Neural progenitor cell (in vitro differentiated cells): ENCODE results near the gene SLC25A6. TPM values are rescaled to one million over a fixed set of nuclear protein-coding genes. Genes with fewer than 3 reads are reported as not detected.

Experiments used
- DNase-seq: peaks from one replicate; pipeline ENCODE4 v3.0.0-alpha.2; 2016; ENCODE audit warnings: low spot score
- H2AFZ ChIP-seq: fragments of 200-600 bp; sonication (generic); replicated peaks from 2 replicates; pipeline ENCODE4 v1.6.1; 2016; ENCODE audit warnings: antibody characterized with exemption
- H3F3A ChIP-seq: fragments of 200-600 bp; sonication (generic); 2 replicates; pipeline ENCODE4 v1.6.1; 2016; ENCODE audit warnings: antibody characterized with exemption, low read depth
- H3K27ac ChIP-seq: fragments of 200-600 bp; sonication (generic); 2 replicates; pipeline ENCODE4 v1.5.1; 2016; ENCODE audit warnings: mild to moderate bottlenecking
- H3K27me3 ChIP-seq: fragments of 200-600 bp; sonication (generic); 2 replicates; pipeline ENCODE4 v1.6.1; 2016; ENCODE audit warnings: mild to moderate bottlenecking, moderate library complexity
- H3K36me3 ChIP-seq: fragments of 200-600 bp; sonication (generic); 2 replicates; pipeline ENCODE4 v1.5.1; 2016
- H3K4me1 ChIP-seq: fragments of 200-600 bp; sonication (generic); 2 replicates; pipeline ENCODE4 v1.6.1; 2016; ENCODE audit warnings: mixed run types
- H3K4me2 ChIP-seq: fragments of 200-600 bp; sonication (generic); 2 replicates; pipeline ENCODE4 v1.6.1; 2016
- H3K4me3 ChIP-seq: fragments of 200-600 bp; sonication (generic); 2 replicates; pipeline ENCODE4 v1.5.1; 2016
- H3K79me2 ChIP-seq: fragments of 200-600 bp; sonication (generic); 2 replicates; pipeline ENCODE4 v1.6.1; 2016; ENCODE audit warnings: low read depth
- H3K9ac ChIP-seq: fragments of 200-600 bp; sonication (generic); 2 replicates; pipeline ENCODE4 v1.6.1; 2016
- H3K9me3 ChIP-seq: fragments of 200-600 bp; sonication (generic); 2 replicates; pipeline ENCODE4 v1.5.1; 2016; ENCODE audit warnings: low read depth
- H4K20me1 ChIP-seq: fragments of 200-600 bp; sonication (generic); 2 replicates; pipeline ENCODE4 v1.6.1; 2016; ENCODE audit warnings: low read depth
- H3K27ac Mint-ChIP-seq: 3 replicates; pipeline ENCODE4 v1.8.0; 2021; ENCODE audit warnings: mixed read lengths
- H3K27me3 Mint-ChIP-seq: 2 replicates; pipeline ENCODE4 v1.8.0; 2022; ENCODE audit warnings: low read depth, mild to moderate bottlenecking, inconsistent platforms, moderate library complexity, mixed read lengths; ENCODE audit not compliant: insufficient read depth
- H3K36me3 Mint-ChIP-seq: 3 replicates; pipeline ENCODE4 v1.8.0; 2021; ENCODE audit warnings: mixed read lengths
- H3K4me1 Mint-ChIP-seq: 3 replicates; pipeline ENCODE4 v1.8.0; 2021; ENCODE audit warnings: mixed read lengths
- H3K4me3 Mint-ChIP-seq: 3 replicates; pipeline ENCODE4 v1.8.0; 2021; ENCODE audit warnings: mild to moderate bottlenecking, moderate library complexity, mixed read lengths
- H3K9me3 Mint-ChIP-seq: 3 replicates; pipeline ENCODE4 v1.8.0; 2020; ENCODE audit warnings: mixed read lengths
- CTCF ChIP-seq: fragments of 200-600 bp; sonication (generic); IDR thresholded peaks from 2 replicates; pipeline ENCODE4 v1.5.1; 2017; ENCODE audit warnings: antibody characterized with exemption, mild to moderate bottlenecking
- EZH2 ChIP-seq: fragments of 200-600 bp; sonication (generic); IDR thresholded peaks from 2 replicates; pipeline ENCODE4 v1.6.1; 2017; ENCODE audit warnings: antibody characterized with exemption, mild to moderate bottlenecking, moderate library complexity
- EZH2phosphoT487 ChIP-seq: fragments of 200-600 bp; sonication (generic); IDR thresholded peaks from 2 replicates; pipeline ENCODE4 v1.6.1; 2017; ENCODE audit warnings: antibody characterized with exemption
- total RNA-seq: library from RNA; depleted of rRNA; stranded (reverse); fragments of >200 nt; gene quantifications from 2 replicates; pipeline ENCODE4 v1.2.3, GENCODE V29; 2015; ENCODE audit warnings: low replicate concordance

Gene SLC25A6
- total RNA-seq, 1 donor from 2014 or later, result 193 TPM

DNA sequence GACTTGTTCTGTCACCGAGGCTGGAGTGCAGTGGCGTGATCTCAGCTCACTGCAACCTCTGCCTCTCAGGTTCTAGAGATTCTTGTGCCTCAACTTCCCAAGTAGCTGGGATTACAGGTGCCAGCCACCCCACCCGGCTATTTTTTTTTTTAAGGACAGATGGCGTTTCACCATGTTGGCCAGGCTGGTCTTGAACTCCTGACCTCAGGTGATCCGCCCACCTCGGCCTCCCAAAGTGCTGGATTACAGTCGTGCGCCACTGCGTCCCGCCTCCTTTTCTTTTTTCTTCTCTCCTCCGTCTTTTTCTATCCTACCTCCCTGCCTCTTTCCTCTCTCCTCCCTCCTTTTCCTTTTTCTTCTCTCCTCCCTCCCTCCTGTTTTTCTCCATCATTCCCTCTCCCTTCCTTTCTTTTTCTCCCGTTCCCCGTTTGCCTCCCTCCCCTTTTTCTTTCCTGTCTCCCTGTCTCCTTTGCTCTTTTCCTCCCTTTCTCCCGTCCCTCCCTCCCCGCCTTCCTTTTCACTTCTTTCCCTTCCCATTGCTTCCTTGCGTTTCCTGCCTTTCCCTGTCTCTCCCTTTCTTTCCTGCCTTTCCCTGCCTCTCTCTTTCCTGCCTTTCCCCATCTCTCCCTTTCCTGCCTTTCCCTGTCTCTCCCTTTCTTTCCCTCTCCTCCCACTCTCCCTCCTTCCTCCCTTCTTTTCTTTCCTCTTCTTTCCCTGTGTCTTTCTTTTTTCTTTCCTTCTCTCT is 2.1 kb upstream of the SLC25A6 start:
- Histone ChIP-seq H3K4me1 (peaks cover 19% of the 10 kb centered on the region), H3F3A (peaks cover 18% of the 10 kb centered on the region), H3K36me3 (peaks cover 6% of the 10 kb centered on the region), H3K9me3 (no peaks in the 10 kb centered on the region), H3K9ac (no peak overlapping the region), H3K27ac (peak overlapping the region; percentile 58), H3K4me2 (peak overlapping the region; percentile 94), H3K79me2 (peaks cover 60% of the 10 kb centered on the region), H3K27me3 (no peaks in the 10 kb centered on the region), H2AFZ (no peak overlapping the region), H3K4me3 (peak overlapping the region; percentile 92), H4K20me1 (peaks cover 35% of the 10 kb centered on the region)
- DNase-seq, result no peak
- Mint-ChIP-seq H3K36me3 (peaks cover 16% of the 10 kb centered on the region), H3K27ac (peak overlapping the region; percentile 90), H3K4me1 (peaks cover 27% of the 10 kb centered on the region), H3K27me3 (peaks cover 4% of the 10 kb centered on the region), H3K4me3 (peak overlapping the region; percentile 92), H3K9me3 (no peaks in the 10 kb centered on the region)
- TF ChIP-seq CTCF (no peak), EZH2phosphoT487 (no peak), EZH2 (no peak)

GRCh38 chrX:1392376-1393068 is 609 bp upstream of the SLC25A6 start:
- TF ChIP-seq CTCF (no peak), EZH2phosphoT487 (no peak), EZH2 (no peak)
- Histone ChIP-seq H3K4me3 (peak overlapping the region; percentile 92), H3K27me3 (no peaks in the 10 kb centered on the region), H3K4me1 (peaks cover 19% of the 10 kb centered on the region), H3K9me3 (no peaks in the 10 kb centered on the region), H3F3A (peaks cover 21% of the 10 kb centered on the region), H3K9ac (no peak overlapping the region), H2AFZ (no peak overlapping the region), H3K79me2 (peaks cover 75% of the 10 kb centered on the region), H3K4me2 (peak overlapping the region; percentile 94), H4K20me1 (peaks cover 50% of the 10 kb centered on the region), H3K36me3 (peaks cover 6% of the 10 kb centered on the region), H3K27ac (peak overlapping the region; percentile 48)
- H3K9me3 Mint-ChIP-seq, result no peaks in the 10 kb centered on the region
- peak overlapping the region; percentile 92 for H3K4me3 Mint-ChIP-seq
- peaks cover 4% of the 10 kb centered on the region for H3K27me3 Mint-ChIP-seq
- peak; percentile 84 for DNase-seq
- no peak overlapping the region for H3K27ac Mint-ChIP-seq
- H3K36me3 Mint-ChIP-seq, result peaks cover 30% of the 10 kb centered on the region
- peaks cover 32% of the 10 kb centered on the region for H3K4me1 Mint-ChIP-seq

DNA sequence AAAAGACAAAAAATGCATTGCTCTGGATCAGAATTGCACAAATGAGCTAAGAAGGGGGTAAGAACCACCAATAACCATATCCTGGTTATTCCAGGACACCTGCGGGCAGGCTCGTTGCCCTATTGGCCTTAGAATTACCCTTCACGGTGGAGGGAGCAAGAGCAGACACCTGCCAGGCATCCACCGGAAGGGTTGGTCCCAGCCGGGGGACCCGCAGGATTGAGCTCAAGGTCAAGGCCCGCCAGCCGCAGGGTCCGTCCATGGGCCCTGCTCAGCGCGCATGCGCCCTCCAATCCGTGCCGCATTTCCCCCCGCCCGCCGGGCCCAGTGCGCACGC is 575 bp downstream of the SLC25A6 start:
- H3K4me1 ChIP-seq, result peaks cover 19% of the 10 kb centered on the region
- no peak overlapping the region for H2AFZ ChIP-seq
- H3F3A ChIP-seq, result peaks cover 29% of the 10 kb centered on the region
- no peaks in the 10 kb centered on the region for H3K27me3 ChIP-seq
- Mint-ChIP-seq H3K4me3 (peak overlapping the region; percentile 92), H3K36me3 (peaks cover 36% of the 10 kb centered on the region), H3K4me1 (peaks cover 32% of the 10 kb centered on the region), H3K27me3 (peaks cover 6% of the 10 kb centered on the region), H3K9me3 (no peaks in the 10 kb centered on the region), H3K27ac (no peak overlapping the region)
- DNase-seq, result peak; percentile 91
- H3K4me2 ChIP-seq, result peak overlapping the region; percentile 99
- TF ChIP-seq EZH2phosphoT487, result no peak
- no peak for TF ChIP-seq EZH2
- TF ChIP-seq CTCF, result no peak
- H3K9ac ChIP-seq, result peak overlapping the region; percentile 47
- peaks cover 80% of the 10 kb centered on the region for H3K79me2 ChIP-seq
- peaks cover 6% of the 10 kb centered on the region for H3K36me3 ChIP-seq
- H3K27ac ChIP-seq, result no peak overlapping the region
- H4K20me1 ChIP-seq, result peaks cover 60% of the 10 kb centered on the region
- H3K4me3 ChIP-seq, result peak overlapping the region; percentile 92
- no peaks in the 10 kb centered on the region for H3K9me3 ChIP-seq
